Cardiac septum (tissue), 1 donor: ENCODE measurements around the gene ERBIN. TPM values are rescaled to one million over a fixed set of nuclear protein-coding genes. Genes with fewer than 3 reads are reported as not detected.
"Not testable (repeated sequence)": the region's sequence is repeated elsewhere in the genome, so short reads cannot be mapped to it uniquely, and the experiment has no call there.

Source experiments
- DNase-seq: peaks from one replicate; pipeline ENCODE4 v3.0.0-alpha.2; 2020; ENCODE audit warnings: low spot score
- intact Hi-C: fragments of 100-400 bp; cut with DNase I; formaldehyde crosslinking; loops from one replicate; pipeline ENCODE4 v1.14.0; 2022
- total RNA-seq: library from RNA; stranded (reverse); fragmentation: NEBNext Ultra II Directional; extraction: Animal tissue kit (Norgen Biotek cat#: 25700); gene quantifications from one replicate; pipeline ENCODE4 v1.2.1, GENCODE V29; 2021
- donor health status: DM: no; HTN: no; CAD: no.

Gene ERBIN
- total RNA-seq, 1 donor from 2014 or later, result 55.8 TPM

- intact Hi-C loops, DNase-seq: not testable (repeated sequence)
These were observed 136.7 kb downstream of the ERBIN start for GRCh38 chr5:66063061-66063460.

- intact Hi-C loops, result no loop called here
- no peak for DNase-seq
These were observed 140.5 kb downstream of the ERBIN start for GRCh38 chr5:66066826-66067225.

- no peak for DNase-seq
- intact Hi-C loops, result no loop called here
These were observed 145.7 kb downstream of the ERBIN start for GRCh38 chr5:66072031-66072430.

- intact Hi-C loops, result no loop called here
These were observed 148.5 kb downstream of the ERBIN start for GRCh38 chr5:66074901-66075300.

GRCh38 chr5:66080664-66081063, 154.3 kb downstream of the ERBIN start:
- intact Hi-C loops, result no loop called here

More at GRCh38 chr5:66074901-66075300, 148.5 kb downstream of the ERBIN start:
- no peak for DNase-seq

DNA sequence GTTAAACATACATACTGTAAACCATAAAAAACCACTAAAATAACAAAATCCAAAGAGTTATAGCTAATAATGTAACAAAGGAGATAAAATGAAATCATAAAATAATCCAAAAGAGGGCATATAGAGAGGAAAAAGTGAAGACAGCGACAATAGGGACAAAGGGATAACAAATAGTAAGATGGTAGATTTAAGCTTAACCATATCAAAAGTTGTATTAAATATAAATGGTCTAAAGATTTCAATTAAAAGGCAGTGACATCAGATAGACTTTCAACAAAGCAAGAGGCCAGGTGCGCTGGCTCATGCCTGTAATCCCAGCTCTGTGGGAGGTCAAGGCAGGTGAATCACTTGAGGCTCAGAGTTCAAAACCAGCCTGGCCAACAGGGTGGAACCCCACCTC, 163.0 kb downstream of the ERBIN start:
- intact Hi-C loops, result no loop called here
- DNase-seq, result no peak

More at GRCh38 chr5:66080664-66081063, 154.3 kb downstream of the ERBIN start:
- no peak for DNase-seq

DNA sequence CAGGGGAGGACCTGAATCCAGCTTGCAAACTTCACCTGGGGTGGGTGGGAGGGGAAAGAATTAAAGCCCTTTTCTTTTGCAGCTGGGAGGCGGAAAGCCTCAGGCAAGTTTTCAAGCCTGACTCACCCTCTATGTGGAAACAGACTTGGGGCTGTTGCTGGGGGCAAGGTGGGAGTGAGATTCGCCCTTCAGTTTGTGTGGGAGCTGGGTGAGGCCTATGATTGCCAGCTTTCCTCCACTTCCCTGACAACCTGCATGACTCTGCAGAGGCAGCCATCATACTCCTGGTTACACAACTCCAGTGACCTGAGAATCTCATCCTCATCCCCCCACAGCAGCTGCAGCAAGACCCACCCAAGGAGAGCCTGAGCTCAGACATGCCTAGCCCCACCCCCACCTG, 174.5 kb downstream of the ERBIN start:
- DNase-seq, result no peak
- intact Hi-C loops, result no loop called here

DNA sequence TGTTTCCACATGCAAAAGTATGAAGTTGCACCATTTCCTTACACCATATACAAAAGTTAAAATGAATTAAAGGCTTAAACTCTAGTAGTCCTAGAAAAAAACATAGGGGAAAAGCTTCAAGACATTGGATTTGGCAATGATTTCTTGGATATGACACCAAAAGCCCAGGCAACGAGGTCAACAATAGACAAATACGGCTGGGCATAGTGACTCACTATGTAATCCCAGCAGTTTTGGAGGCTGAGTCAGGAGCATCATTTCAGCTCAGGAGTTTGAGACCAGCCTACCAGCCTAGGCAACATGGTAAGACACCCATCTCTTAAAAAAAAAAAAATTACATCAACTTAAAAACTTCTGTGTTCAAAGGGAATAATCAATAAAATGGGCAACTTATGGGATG, 186.8 kb downstream of the ERBIN start:
- no peak for DNase-seq
- intact Hi-C loops, result no loop called here

GRCh38 chr5:66118304-66118703, 191.9 kb downstream of the ERBIN start:
- intact Hi-C loops, result no loop called here
- DNase-seq, result no peak

- intact Hi-C loops, result no loop called here
- DNase-seq, result no peak
These were observed 196.1 kb downstream of the ERBIN start for GRCh38 chr5:66122379-66123034.

DNA sequence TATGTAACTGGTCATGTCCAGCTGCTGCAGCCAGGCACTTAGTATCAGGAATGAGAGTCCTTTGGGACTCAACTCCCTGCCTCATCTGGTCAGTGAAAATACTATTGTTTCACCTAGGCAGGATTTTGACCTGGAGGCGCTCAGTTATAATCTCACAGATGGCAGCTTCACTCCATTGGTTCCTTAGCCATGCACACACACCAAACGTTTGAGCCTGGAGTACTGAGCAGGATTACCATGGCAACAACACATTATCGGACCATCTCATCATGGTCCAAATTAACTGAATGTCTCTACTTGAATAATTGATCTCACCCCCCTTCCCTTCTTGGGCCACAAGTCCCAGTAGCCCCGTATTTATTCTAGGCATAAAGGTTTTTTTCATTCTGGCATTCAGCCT, 202.8 kb downstream of the ERBIN start:
- DNase-seq, result no peak
- intact Hi-C loops, result no loop called here

DNA sequence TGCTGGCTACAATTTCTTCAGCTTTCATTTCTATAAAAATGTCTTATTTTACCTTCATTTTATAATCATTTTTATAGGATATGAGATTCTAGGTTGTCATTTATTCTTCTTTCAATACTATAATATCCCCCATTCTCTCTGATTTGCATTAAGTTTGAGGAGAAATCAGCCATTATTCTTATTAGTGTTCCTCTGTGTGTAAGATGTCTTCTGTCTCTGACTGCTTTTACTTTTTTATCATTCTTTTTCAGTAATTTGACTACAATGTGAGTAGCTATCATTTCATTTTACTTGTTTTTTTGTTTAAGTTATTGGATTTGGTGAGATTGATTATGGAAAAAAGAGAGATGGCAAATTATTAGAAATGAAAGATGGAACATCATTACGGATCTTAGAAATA, 204.1 kb downstream of the ERBIN start:
- intact Hi-C loops, result no loop called here
- DNase-seq, result no peak

Other genes starting within 250 kb of the ERBIN start
- gene SGTB, start 204.5 kb upstream of the ERBIN start, total RNA-seq, result 9.5 TPM
- 17.2 TPM for gene NLN, start 204.4 kb upstream of the ERBIN start, total RNA-seq
- 50.7 TPM for gene SREK1, start 217.7 kb downstream of the ERBIN start, total RNA-seq